Measurements from ENCODE around the gene DYNC1I1. TPM values are rescaled to one million over a fixed set of nuclear protein-coding genes. Genes with fewer than 3 reads are reported as not detected.

DYNC1I1 gene
- total RNA-seq, 1 donor from 2014 or later: 2.3 TPM

GRCh38 chr7:96143495-96144259, 371.3 kb downstream of the DYNC1I1 start:
- Histone ChIP-seq H3K9me3 (no peaks in the 10 kb centered on the region), H3K27me3 (no peaks in the 10 kb centered on the region), H3K4me3 (no peak overlapping the region), H3K36me3 (peaks cover 46% of the 10 kb centered on the region), H3K4me1 (no peaks in the 10 kb centered on the region), H3K27ac (no peak overlapping the region)
- no peak for DNase-seq
- intact Hi-C loops (cut with DNase I): no loop called here
- ATAC-seq: no peak
- TF ChIP-seq CTCF (IDR thresholded peaks at IDR 0.05): no peak

- DNase-seq: no peak
- Histone ChIP-seq H3K4me3 (no peak overlapping the region), H3K27ac (no peak overlapping the region), H3K4me1 (no peaks in the 10 kb centered on the region), H3K27me3 (no peaks in the 10 kb centered on the region), H3K36me3 (peaks cover 48% of the 10 kb centered on the region), H3K9me3 (no peaks in the 10 kb centered on the region)
- intact Hi-C loops (cut with DNase I): no loop called here
- no peak for ATAC-seq
- no peak for TF ChIP-seq CTCF (IDR thresholded peaks at IDR 0.05)
Observed at GRCh38 chr7:96144260-96144526, 371.8 kb downstream of the DYNC1I1 start.

Other genes starting within 250 kb of the DYNC1I1 start
- gene PDK4, start 176.0 kb upstream of the DYNC1I1 start, total RNA-seq: 156 TPM